Activated CD4-positive, alpha-beta T cell treated with anti-CD3 and anti-CD28 coated beads, Interleukin-2, amount 50 U/mL, for 48 hours (primary cell): ENCODE measurements around the gene RNLS.
"Not testable (repeated sequence)": the region's sequence is repeated elsewhere in the genome, so short reads cannot be mapped to it uniquely, and the experiment has no call there.

ENCODE experiments used
- DNase-seq, 2 experiments: peaks; one replicate each; pipeline ENCODE4 v3.0.0-alpha.2; 2020

The RNLS gene

DNA sequence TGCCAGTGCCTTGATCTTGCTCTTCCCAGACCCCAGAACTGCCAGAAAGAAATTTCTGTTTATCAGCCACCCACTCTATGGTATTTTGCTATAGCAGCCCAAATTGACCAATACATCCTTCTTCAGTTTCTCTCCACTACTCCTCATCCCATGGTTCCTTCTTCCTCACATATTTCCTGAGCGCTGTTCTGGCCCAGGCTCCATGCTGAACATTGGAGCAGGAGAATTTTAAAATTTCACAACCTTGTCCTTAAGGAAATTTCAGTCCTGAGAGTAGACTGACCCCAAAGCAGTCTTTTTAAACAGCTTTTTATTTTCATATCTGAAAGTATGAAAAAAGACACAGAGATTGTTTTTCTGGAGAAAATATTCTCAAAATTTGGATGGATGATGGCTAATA is 297.1 kb downstream of the RNLS start:
- DNase-seq, result no peak

DNA sequence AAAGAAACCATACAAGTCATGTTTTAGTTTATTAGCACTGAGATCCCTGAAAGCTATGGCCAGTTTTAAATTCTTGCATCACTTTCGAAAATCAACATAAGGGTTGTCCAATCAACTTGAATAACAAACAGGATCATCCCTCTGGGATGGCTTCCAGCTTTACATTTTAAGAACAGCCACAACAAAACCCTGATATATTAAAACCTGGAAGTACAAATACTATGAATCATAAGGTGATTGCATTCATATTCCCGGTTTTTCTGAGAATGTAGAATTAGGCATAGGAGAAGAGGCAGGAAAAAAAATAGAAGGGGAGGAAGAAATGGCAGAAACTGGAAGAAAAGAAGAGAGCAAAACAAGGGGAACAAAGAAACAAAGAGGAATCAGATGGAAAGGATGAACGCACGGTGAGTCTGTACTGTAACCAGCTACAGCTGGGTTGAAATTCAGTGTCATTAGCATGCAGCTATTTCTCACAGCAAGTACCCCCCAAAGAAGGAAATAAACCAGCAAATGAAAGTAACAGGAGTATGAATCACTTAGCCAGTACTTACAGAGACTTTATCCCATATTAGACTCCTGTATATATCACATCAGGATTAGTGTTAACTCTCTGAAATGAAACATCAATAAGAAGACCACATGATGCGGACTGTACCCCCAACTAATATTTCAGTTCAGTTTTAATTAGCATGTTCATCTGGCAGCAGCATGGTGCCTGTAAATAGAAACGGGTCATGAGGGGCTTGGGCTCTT is 301.3 kb downstream of the RNLS start:
- DNase-seq, result no peak

DNA sequence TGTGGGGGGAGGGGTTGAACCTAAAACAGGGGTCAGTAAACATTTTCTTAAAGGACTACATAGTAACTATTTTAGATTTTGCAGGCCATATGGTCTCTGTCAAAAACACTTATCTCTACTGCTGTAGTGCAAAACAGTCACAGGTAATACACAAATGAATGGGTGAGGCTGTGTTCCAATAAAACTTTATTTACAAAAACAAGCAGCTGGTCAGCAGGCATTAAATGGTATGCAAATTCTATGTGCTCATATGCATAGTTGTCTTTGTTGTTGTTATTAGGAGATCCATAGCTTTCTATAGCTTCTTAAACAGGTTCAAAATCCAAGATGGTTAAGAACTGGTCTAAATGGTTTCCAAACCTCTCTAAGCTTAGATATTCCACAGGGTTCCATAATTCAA is 302.6 kb downstream of the RNLS start:
- no peak for DNase-seq

DNA sequence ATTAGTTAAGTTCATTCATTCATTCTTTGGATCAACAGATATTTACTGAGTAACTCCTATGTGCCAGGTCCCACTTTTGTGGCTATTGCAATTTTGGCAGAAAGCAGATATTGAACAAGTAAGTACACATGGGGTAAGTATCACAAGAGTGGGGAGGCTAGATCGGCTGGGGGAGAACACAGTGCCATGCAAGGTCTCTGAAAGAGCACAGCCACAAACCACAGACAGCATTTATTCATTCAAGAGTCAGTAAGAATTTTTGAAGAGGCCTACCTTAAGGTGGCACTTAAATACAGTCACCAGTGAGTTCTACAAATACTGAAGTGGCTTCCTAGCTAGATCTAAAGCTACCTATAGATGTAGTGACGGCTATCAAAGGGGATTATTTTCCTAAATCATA is 304.2 kb downstream of the RNLS start:
- no peak for DNase-seq

DNA sequence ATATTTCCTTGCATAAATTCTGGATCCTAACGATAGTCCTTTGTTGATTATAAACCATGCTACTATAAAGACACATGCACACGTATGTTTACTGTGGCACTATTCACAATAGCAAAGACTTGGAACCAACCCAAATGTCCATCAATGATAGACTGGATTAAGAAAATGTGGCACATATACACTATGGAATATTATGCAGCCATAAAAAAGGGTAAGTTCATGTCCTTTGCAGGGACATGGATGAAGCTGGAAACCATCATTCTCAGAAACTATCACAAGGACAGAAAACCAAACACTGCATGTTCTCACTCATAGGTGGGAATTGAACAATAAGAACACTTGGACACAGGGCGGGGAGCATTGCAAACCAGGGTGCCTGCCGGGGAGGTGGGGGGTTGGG is 306.2 kb downstream of the RNLS start:
- not testable (repeated sequence) for DNase-seq

DNA sequence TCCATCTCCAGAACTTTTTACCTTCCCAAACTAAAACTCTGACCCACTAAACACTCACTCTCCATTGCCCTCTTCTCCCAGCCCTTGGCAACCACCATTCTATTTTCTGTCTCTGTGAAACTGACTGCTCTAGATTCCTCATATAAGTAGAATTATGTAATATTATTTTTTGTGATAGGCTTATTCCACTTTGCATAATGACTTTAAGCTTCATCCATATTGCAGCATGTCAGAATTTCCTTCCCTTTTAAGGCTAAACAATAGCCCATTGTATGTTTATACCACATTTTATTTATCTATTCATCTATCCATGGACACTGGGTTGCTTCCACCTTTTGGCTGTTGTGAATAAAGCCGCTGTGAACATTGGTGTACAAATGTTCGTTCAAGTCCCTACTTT is 308.8 kb downstream of the RNLS start:
- DNase-seq, result no peak

DNA sequence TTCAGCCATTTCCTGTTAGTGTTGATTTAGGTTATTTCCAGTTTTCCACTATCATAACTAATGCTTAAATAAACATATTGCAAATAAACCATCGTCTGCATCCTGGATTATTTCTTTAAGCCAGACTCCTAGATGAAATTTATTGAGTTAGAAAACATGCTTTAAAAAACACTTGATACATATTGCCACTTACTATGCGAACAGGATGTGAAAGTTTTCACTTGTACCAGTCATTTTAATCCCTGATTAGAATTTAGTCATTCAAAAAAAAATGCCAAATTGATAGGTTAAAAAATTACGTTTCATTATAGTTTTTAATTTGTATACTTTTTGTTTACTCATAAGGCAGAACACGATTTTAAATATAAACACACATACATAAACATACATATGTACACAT is 309.6 kb downstream of the RNLS start:
- DNase-seq, result no peak

DNA sequence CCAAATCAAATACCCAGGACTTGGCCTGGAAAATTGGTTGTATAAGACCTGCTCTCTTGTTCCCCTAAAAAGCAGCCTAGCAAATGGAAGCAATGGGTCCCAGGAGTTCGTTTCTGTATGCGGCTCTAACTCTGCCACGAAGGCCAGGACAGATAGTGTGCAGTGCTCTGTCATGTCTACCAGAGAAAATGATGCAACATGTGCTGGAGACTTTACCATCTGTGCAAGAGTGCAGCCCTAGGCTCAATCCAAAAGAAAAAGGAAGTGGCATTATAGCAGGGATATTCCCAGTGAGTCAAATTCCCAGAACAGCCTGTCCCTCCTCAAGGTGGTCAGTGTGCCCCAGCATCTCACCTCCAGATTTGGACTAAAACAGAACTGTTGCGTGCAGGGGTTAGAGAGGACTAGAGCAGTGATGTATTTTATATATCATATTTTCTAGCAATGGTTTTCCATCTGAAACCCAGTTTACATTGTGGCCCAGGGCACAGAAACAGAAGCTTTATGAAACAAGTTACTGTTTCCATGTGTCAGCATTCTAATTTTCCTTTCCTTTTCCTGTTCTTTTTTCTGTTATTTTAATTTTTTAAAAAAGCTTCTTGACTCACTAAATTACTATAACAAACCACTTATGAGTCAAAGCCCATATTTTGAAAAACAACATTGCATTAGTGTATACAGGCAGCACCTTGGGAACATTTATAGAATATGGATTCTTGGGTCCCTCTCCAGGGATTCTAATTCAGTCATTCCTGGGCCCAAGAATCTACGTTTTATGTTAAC is 311.2 kb downstream of the RNLS start:
- DNase-seq, result peak; percentile 21

DNA sequence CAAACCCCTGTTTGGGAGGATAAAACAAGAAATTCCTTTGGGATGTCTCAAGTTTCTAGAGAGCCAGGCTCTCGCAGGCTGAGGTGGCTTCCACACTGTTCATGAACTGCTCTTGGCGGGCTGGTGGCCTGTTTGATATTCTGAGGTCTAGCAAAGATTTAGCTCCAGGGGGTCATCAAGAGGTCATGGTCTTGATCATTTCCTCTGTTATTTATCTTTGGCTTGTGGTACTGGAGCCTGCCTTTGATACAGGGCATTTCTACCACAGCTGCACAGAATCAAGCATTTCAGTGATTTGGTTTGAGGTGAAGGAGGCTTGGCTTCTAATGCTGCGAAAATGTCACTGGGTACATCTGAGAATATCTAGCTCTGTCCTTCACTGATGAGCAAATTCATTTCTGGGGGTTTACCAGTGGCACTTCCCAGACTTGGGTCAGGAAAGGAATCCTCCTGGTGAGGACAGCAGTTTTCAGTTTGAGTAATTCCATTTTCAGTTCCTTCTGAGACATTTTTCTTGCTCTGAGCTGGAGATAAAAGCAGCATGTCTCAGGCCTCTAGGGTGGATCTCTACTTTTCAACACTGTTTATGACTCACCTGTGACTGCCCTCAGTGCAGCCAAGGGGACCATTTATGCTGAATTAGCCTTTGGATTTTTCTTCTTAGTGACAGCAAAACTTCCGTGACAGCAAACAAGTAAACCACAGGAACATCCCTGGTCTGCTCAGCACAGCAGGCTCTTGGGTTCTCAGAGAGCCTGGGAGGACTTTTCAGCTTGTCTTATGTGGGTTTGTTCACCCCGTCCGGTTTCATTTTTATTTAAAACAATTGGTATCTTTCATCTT is 312.0 kb downstream of the RNLS start:
- DNase-seq, result peak; percentile 42 to 61

DNA sequence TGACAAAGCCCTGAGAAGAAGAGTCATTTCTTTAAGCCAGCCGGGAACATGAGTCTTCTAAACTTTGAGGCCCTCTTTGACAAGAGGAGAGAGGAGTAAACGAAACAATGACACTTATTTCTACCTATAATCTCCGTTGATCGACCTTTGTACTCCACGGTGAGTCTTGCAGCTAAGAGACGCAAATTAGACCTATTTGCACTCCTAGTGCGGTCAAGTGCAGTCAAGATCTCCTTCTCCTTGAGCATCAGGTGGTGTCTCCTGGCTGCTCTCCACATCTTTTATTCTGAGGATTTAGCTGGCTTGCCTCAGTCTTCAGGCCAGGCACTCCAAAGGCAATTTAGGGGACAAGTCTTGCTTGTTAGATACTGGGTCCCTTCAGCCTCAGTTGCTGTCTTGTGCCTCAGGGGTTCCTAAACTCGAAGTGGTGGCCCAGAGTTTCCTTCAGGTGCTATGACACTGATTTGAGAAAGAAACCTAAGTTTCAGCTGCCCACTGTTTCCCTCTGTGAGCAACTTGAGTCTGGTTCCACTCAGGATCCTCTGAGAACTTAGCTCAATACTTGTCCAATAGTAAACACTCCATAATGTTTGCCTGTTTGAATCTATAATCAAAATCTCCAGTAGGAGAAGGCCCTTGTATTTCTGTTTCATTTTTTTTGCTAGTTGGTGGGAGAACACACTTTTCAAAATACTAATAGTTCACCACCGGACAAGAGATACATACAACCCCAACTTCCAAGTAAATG is 312.9 kb downstream of the RNLS start:
- DNase-seq, result no peak

DNA sequence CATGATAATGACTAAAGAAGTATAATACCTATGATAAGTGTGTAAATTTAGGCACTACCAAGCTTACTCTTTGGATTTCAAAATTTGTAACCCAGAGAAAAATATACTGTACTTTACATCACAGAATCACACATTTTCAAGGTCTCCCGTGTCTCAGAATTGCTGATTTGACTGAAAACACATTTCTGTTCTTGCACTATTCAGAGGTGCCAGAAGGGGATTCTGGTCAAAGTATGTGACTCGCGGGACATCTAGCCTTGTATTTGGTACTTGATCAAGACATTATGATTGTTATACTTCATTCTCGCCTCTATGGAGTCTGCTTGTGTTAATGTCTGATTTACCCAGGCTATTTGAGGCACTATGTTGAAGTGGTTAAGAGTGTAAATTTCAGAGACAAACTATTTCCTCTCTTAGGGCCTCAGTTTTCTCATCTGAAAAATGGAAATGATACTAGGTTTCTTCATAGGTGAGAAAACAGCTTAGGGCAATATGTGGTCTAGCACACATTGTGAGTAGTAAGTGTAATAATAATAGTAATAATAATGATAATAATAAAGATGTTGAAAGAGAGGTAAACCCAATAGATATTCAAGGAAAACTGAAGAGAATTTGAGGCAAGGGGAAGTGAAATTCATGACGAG is 320.4 kb downstream of the RNLS start:
- DNase-seq, result no peak

DNA sequence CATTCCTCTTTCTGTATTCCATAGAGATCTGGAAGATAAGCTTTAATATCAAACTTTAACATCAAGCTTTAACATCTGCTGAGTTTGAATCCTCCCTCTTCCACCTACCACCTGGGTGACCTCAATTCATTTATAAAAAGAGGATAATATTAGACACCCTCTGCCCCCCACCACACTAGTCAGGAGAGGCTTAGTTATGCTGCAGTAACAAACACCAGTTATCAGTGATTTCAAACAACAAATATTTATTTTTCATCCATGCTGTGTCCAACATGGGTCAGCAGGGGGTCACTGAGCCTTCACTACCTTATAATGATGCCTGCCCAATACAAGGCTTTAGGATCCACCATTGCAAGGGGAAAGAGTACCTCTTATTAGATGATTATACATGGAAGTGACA is 322.0 kb downstream of the RNLS start:
- no peak for DNase-seq

DNA sequence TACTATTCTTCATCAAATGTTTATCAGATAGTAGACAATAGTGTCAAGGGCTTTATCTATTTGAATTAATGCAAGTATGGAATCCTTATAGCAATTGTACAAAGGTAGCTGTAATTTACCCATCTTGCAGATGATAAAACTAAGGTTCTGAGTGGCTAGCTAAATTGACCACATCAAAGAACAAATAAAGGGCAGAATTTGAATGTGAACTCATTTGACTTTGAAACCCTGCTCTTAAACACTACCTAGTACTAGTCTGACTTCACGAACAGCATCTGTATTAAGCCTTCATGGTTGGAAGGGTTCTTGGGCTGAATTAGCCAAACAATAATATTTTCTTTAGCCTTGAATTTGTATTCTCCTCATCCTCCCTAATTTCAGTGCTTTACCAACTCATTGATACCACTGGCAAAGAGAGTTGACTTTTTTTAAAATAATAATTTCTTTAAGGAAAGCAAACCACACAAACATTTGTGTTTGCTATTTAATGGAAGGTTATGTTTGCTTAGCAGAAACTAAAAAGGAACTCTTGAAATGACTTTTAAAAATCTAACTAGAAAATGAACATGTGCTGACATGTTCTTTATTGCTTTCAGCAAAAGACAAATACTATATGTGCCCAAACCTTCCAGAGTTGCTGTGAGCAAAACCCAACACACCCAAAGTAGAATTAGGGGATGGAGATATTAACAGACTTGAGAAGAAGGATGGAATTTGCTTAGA is 322.6 kb downstream of the RNLS start:
- no peak for DNase-seq

DNA sequence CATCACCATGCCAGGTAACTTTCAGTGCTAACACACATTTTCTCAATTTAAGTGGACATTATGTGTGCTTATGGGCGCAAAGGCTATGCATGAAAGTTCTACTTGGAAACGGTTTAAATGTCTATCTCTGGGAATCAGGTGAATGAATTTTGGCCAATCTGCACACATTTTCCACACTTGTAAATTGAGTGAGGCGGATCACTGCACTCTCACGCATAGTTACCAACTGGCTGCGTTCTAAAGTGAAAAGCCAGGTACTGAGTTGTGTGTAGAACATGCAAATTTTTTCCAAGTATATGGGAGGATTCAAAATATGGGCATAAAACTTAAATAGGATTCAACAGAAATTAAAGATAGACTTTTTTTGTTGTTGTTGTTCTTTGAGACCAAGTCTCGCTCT is 323.7 kb downstream of the RNLS start:
- no peak for DNase-seq

DNA sequence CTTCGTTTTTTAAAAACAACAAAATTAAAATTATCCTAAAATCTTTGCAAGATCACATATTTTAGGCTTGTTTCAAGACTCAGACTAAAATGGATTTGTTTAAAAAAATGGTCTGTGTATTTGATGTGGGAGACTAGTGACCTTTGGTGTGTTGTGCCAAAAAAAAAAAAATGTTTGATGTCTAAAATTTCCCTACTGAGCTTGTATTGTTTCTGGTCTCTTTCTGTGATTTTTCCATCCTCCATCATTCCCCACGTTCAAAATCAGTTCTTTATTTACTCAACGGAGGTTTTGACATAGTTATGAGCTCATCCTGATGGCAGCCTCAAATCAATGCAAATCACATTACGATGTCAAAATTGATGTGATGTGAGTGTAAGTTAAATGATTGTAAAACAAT is 326.2 kb downstream of the RNLS start:
- no peak for DNase-seq

DNA sequence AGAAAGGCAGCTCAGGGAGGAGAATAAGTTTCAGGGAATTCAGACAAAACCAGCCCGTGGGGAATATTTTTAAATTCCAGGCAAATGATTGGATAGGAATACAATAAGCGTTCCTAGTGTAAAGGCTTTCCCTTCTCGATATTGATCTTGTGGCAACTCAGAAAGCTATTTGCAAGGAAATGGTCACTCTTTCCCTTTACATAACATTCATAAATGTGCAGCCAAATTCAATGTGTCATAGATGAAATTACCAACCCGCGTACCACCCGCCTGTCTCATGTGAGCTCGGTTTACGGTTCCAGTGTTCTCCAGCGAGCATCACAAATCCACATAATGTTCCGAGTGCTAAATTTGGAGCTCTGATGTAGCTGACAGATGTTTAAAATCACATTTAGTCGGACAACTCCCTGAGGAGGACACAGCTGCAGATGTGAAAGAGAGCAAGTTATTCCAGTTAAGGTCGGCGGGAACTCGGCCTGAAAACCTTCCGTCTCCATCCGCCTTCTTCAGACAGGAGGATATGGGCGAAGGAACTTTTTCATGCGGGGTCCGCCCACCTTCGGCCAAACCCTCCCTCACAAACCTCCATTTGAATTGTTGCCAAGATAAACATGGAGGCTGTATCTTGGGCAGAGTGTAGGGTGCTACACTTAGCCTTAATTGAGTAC is 327.0 kb downstream of the RNLS start:
- no peak for DNase-seq

DNA sequence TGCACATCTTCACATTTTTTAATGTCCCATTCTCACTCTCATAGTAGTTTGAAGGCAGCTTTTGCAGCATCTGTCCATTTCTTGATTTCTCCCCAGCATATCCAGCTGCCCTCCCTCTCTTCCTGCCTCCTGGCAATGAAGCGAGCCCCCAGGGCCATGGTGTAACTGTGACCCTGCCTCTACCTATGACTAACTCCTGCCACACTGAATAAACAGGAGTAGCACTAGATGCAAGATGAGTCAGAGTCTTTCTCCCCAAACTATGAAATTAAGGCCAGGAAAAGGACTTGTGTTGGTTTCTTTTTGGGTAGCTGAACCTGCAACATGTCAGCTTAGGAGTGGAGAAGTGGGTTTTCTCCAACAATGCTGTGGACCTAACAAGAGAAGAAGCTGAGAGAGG is 329.0 kb downstream of the RNLS start:
- DNase-seq, result no peak

DNA sequence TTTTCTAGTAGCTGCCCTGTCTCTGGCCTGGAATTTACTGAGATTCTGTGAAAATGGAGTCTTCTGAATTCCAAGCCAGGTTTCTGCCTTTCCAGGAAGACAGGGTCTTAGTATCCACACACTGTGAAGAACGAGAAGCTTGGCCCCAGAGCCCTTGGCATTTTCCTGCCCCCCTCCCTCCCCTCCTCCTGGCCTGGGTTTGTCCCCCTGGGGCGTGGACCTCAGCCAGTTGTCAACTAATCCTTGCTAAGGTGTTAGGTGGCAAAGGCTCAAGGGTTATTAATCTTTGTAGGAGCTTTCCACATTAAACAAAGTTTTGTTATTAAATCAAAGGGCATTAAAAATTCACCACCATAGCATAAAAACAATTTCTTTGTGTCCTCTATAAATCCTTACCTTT is 329.5 kb downstream of the RNLS start:
- DNase-seq, result no peak

DNA sequence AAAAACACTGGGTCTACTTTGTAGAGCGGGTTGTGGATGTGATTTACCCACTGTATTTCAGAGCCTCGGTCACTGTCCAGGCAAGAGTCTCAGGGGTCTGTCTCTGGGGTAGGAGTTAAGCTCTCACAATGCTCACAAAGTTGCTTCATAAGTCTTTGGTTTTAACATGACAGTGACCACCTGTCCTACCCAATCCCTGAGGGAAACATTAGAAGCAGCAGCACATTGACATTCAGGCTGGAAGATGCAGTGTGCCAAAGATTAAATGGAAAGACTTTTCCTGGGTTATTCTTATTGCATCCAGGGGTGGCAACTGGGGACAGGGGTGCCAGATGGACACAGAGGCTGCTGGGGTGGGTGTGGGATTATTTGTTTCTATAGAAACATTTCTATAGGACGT is 330.0 kb downstream of the RNLS start:
- no peak for DNase-seq

DNA sequence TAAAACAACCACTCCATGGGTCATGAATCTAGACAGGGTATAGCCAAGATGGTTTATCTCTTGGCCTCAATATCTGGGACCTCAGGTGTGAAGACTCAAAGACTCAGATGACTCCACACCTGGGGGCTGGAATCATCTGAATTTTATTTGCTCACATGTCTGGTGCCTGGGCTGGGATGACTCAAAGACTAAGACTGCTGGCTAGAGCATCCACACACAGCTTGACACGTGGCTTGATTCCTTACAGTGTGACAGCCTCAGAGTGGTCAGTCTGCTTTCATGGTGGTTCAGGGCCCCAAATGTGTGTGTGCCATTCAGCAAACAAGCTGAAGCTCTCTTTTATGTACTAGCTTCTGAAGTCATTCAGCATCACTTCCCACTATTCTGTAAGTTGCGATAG is 333.7 kb downstream of the RNLS start:
- no peak for DNase-seq

DNA sequence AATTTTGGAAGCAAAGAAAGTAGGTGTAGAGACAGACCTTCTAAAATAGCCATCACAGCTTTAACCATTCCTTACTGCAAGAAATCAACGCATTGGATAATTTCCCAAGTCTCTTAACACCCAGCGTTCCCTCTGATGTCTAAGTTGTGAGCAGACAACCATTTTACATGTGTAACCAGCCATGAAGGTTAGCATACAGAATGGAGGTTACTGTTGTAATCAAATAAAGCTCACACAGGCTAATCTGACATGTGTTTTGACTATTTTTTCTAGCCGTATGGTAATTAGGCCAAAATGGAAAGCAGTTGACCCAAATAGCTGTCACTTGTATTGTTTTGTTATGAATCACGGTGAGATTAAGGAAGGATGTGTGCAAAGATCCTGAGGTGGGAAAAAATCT is 336.4 kb downstream of the RNLS start:
- DNase-seq, result no peak
